RWPE1 (cell line): ENCODE data around the gene ACHE.

Experiments
- CTCF ChIA-PET: fragments of 350-600 bp; sonication (Branson Sonifier 250); formaldehyde crosslinking; extraction: SDS; loops from one replicate; lab custom pipeline; 2021; lab: Yijun Ruan, JAX
- POLR2A ChIA-PET: fragments of 400-600 bp; formaldehyde crosslinking; extraction: SDS; loops from one replicate; lab custom pipeline; 2020; ENCODE audit warnings: antibody characterized with exemption; ENCODE audit not compliant: low non-redundant PET; lab: Yijun Ruan, JAX
- DNase-seq: peaks from one replicate; pipeline ENCODE4 v3.0.0; 2012; ENCODE audit warnings: low spot score
- H3K27ac ChIP-seq: fragments of 450-650 bp; 2 replicates; pipeline ENCODE4 v1.5.1; 2017
- TF ChIP-seq, protein P1 (sequence below): fragments of 450-650 bp; conservative IDR thresholded peaks from 2 replicates; pipeline ENCODE4 v1.5.1; 2017; ENCODE audit warnings: low read depth, mild to moderate bottlenecking

Gene ACHE

GRCh38 chr7:100867040-100867775 lies 28.5 kb downstream of the ACHE start, which contains the start of gene TRIP6:
Gene TRIP6, plus strand, starts transcription at chr7:100867387. Its CDS starts 111 bp downstream, at chr7:100867498.
- peak; percentile 97 for DNase-seq
- ChIA-PET CTCF (interaction anchor here (0.7 kb wide), 1 partner anchor 10 kb away, joined by 4 read pairs; no protein-coding TSS in a partner anchor), POLR2A (interaction anchor here (0.6 to 1.0 kb wide), 2 partner anchors 22 to 172 kb away, joined by 3 to 8 read pairs; partner anchors contain the start of gene UFSP1)
- peak within 1 kb of the TSS; percentile 100 for H3K27ac ChIP-seq
- TF ChIP-seq, protein P1, sequence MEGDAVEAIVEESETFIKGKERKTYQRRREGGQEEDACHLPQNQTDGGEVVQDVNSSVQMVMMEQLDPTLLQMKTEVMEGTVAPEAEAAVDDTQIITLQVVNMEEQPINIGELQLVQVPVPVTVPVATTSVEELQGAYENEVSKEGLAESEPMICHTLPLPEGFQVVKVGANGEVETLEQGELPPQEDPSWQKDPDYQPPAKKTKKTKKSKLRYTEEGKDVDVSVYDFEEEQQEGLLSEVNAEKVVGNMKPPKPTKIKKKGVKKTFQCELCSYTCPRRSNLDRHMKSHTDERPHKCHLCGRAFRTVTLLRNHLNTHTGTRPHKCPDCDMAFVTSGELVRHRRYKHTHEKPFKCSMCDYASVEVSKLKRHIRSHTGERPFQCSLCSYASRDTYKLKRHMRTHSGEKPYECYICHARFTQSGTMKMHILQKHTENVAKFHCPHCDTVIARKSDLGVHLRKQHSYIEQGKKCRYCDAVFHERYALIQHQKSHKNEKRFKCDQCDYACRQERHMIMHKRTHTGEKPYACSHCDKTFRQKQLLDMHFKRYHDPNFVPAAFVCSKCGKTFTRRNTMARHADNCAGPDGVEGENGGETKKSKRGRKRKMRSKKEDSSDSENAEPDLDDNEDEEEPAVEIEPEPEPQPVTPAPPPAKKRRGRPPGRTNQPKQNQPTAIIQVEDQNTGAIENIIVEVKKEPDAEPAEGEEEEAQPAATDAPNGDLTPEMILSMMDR, result no peak

- CTCF ChIA-PET, result interaction anchor here (0.7 kb wide), 1 partner anchor 10 kb away, joined by 4 read pairs; no protein-coding TSS in a partner anchor
- TF ChIP-seq, protein P1, result no peak
- POLR2A ChIA-PET, result interaction anchor here (0.6 to 1.0 kb wide), 2 partner anchors 23 to 172 kb away, joined by 3 to 8 read pairs; partner anchors contain the start of gene UFSP1
- DNase-seq, result no peak
- H3K27ac ChIP-seq, result peak overlapping the region; percentile 100
Observed at GRCh38 chr7:100866729-100867039, 29.0 kb downstream of the ACHE start.

DNA sequence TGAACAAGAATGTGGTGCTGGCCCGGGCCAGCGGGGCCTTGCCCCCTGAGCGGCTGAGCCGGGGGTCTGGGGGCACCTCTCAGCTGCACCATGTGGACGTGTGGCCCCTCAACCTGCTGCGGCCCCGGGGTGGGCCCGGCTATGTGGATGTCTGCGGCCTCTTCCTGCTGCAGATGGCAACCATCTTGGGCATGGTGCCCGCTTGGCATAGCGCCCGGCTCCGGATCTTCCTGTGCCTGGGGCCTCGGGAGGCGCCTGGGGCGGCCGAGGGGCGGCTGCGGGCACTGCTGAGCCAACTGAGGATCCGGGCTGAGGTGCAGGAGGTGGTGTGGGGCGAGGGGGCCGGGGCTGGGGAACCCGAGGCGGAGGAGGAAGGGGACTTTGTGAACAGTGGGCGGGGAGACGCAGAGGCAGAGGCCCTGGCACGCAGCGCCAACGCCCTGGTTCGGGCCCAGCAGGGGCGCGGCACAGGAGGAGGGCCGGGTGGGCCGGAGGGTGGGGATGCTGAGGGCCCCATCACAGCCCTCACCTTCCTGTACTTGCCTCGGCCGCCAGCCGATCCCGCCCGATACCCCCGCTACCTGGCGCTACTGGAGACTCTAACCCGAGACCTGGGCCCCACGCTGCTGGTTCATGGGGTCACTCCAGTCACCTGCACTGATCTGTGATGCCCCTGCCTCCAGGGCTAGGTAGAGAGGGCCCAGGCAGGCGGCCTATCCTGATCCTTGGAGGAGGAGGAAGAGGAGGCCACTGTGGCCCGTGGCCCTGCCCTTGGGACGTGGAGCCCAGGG lies 29.6 kb downstream of the ACHE start:
- TF ChIP-seq, protein P1, result no peak
- ChIA-PET CTCF (interaction anchor here (0.6 kb wide), 1 partner anchor 280 kb away, joined by 3 read pairs; no protein-coding TSS in a partner anchor), POLR2A (interaction anchor here (0.6 to 1.0 kb wide), 2 partner anchors 23 to 171 kb away, joined by 3 to 8 read pairs; partner anchors contain the start of gene UFSP1)
- DNase-seq, result peak; percentile 67
- H3K27ac ChIP-seq, result peak overlapping the region; percentile 100

GRCh38 chr7:100865372-100865911 lies 30.2 kb downstream of the ACHE start:
- POLR2A ChIA-PET, result no interaction called here
- TF ChIP-seq, protein P1, result no peak; the same call in 1 of the 2 replicates
- DNase-seq, result peak; percentile 95
- H3K27ac ChIP-seq, result peak overlapping the region; percentile 100
- CTCF ChIA-PET, result interaction anchor here (0.6 to 1.1 kb wide), 4 partner anchors 140 to 382 kb away, joined by 3 to 4 read pairs (median 3); partner anchors contain the start of gene NYAP1

- POLR2A ChIA-PET, result no interaction called here
- no peak for DNase-seq
- CTCF ChIA-PET, result interaction anchor here (0.7 to 1.1 kb wide), 3 partner anchors 139 to 579 kb away, joined by 3 read pairs; no protein-coding TSS in a partner anchor
- TF ChIP-seq, protein P1, result no peak
- peak overlapping the region; percentile 100 for H3K27ac ChIP-seq
Observed at GRCh38 chr7:100864263-100864845, 31.3 kb downstream of the ACHE start.
